ENCODE results near the gene PIK3AP1.

GRCh38 chr10:96724621-96725020, 4.3 kb upstream of the PIK3AP1 start:
- TF ChIP-seq PBX3 (IDR thresholded peaks at IDR 0.05) (no peak), CTCF (IDR thresholded peaks at IDR 0.05) (no peak), POLR2AphosphoS5 (IDR thresholded peaks at IDR 0.05; ENCODE audit: low read depth, low read length) (no peak), RFX5 (IDR thresholded peaks at IDR 0.05; ENCODE audit: low read length) (no peak), YY1 (IDR thresholded peaks at IDR 0.05; ENCODE audit: low read depth) (no peak), TAF1 (IDR thresholded peaks at IDR 0.05; ENCODE audit: borderline replicate concordance, low read depth, low read length) (no peak), EP300 (IDR thresholded peaks at IDR 0.05; ENCODE audit: borderline replicate concordance in 1 of 2, low read depth in 1 of 2, low read length in 1 of 2) (no peak), FOSL2 (IDR thresholded peaks at IDR 0.05; ENCODE audit: borderline replicate concordance, low read depth) (no peak), GABPA (IDR thresholded peaks at IDR 0.05; ENCODE audit: low read depth) (no peak), JUND (IDR thresholded peaks at IDR 0.05) (no peak), USF1 (IDR thresholded peaks at IDR 0.05; ENCODE audit: borderline replicate concordance, low read depth) (no peak)
